GM12878 (cell line): ENCODE results near the gene RETN. TPM values are rescaled to one million over a fixed set of nuclear protein-coding genes. Genes with fewer than 3 reads are reported as not detected.

ENCODE experiments used
- EZH2 ChIP-seq: IDR thresholded peaks from 2 replicates; pipeline ENCODE4 v1.6.1; 2012; ENCODE audit warnings: low read depth, mild to moderate bottlenecking, control low read depth, inconsistent platforms, low read length, borderline replicate concordance; ENCODE audit not compliant: control insufficient read depth
- NBN ChIP-seq: fragments of 450-650 bp; IDR thresholded peaks from 2 replicates; pipeline ENCODE4 v1.6.1; 2016
- PAX5 ChIP-seq: IDR thresholded peaks from 2 replicates; pipeline ENCODE4 v1.6.1; 2011; ENCODE audit warnings: low read depth, low read length, borderline replicate concordance
- polyA plus RNA-seq, 11 experiments: library from polyadenylated mRNA; depleted of rRNA in 4 of 11; unstranded in 6 of 11; stranded (reverse) in 5 of 11; fragments of >200 nt; fragmentation: Nextera tagmentation in 4 of 11; fragmentation: Illumina TruSeq in 1 of 11; extraction: Ambion mirVana in 4 of 11; extraction: Trizol in 1 of 11; gene quantifications; 1 replicate in 1 of 11; 2 replicates in 10 of 11; pipeline versions ENCODE4 v1.2.1 to v1.2.3, GENCODE V29; 2011 to 2016; ENCODE audit warnings: inconsistent platforms in 2 of 11, missing spikeins in 2 of 11, low read depth in 1 of 11
- total RNA-seq, 4 experiments: library from RNA; depleted of rRNA in 3 of 4; stranded (reverse); fragments of >200 nt in 3 of 4; fragmentation: Illumina TruSeq in 1 of 4; extraction: Trizol in 1 of 4; gene quantifications; 2 replicates each; pipeline versions ENCODE4 v1.2.1 to v1.2.3, GENCODE V29; 2013 to 2021
- TF ChIP-seq, protein P1 (sequence below): IDR thresholded peaks from 2 replicates; pipeline ENCODE4 v1.6.1; 2012; ENCODE audit warnings: improper control_type of control experiment, low read depth, low read length; ENCODE audit not compliant: insufficient replicate concordance
- TF ChIP-seq, protein P2 (sequence below): IDR thresholded peaks from 2 replicates; pipeline ENCODE4 v1.6.1; 2011; ENCODE audit warnings: borderline replicate concordance, low read depth, mild to moderate bottlenecking, moderate library complexity, mixed read lengths, low read length; ENCODE audit not compliant: insufficient read depth; ENCODE audit errors: extremely low read length
- TF ChIP-seq, protein P3 (sequence below): fragments of 450-650 bp; IDR thresholded peaks from 2 replicates; pipeline ENCODE4 v1.6.1; 2018; ENCODE audit warnings: mild to moderate bottlenecking, low read depth, moderate library complexity; ENCODE audit not compliant: partially characterized antibody

Gene RETN
- total and polyA plus RNA-seq, 10 of the 15 experiments (the other 5 are each of a cell fraction or from before 2014, with no cell fraction given), result 0.26 TPM; not detected in 9

DNA sequence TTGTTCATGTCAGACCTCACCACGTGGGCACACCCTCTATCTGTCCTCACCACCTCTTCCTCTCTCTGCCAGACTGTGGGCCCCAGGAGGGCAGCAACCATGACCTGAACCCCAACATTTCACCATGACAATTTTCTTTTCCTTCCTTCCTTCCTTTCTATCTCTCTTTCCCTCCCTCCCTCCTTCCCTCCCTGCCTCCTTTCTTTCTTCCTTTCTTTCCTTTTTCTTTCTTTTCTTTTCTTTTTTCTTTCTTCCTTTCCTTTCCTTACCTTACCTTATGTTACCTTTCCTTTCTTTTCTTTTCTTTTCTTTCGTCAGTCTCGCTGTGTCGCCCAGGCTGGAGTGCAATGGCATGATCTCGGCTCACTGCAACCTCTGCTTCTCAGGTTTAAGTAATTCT is 41.8 kb downstream of the RETN start (continued):
- TF ChIP-seq, protein P1, sequence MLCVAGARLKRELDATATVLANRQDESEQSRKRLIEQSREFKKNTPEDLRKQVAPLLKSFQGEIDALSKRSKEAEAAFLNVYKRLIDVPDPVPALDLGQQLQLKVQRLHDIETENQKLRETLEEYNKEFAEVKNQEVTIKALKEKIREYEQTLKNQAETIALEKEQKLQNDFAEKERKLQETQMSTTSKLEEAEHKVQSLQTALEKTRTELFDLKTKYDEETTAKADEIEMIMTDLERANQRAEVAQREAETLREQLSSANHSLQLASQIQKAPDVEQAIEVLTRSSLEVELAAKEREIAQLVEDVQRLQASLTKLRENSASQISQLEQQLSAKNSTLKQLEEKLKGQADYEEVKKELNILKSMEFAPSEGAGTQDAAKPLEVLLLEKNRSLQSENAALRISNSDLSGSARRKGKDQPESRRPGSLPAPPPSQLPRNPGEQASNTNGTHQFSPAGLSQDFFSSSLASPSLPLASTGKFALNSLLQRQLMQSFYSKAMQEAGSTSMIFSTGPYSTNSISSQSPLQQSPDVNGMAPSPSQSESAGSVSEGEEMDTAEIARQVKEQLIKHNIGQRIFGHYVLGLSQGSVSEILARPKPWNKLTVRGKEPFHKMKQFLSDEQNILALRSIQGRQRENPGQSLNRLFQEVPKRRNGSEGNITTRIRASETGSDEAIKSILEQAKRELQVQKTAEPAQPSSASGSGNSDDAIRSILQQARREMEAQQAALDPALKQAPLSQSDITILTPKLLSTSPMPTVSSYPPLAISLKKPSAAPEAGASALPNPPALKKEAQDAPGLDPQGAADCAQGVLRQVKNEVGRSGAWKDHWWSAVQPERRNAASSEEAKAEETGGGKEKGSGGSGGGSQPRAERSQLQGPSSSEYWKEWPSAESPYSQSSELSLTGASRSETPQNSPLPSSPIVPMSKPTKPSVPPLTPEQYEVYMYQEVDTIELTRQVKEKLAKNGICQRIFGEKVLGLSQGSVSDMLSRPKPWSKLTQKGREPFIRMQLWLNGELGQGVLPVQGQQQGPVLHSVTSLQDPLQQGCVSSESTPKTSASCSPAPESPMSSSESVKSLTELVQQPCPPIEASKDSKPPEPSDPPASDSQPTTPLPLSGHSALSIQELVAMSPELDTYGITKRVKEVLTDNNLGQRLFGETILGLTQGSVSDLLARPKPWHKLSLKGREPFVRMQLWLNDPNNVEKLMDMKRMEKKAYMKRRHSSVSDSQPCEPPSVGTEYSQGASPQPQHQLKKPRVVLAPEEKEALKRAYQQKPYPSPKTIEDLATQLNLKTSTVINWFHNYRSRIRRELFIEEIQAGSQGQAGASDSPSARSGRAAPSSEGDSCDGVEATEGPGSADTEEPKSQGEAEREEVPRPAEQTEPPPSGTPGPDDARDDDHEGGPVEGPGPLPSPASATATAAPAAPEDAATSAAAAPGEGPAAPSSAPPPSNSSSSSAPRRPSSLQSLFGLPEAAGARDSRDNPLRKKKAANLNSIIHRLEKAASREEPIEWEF, result no peak
- no peak for TF ChIP-seq EZH2
- TF ChIP-seq NBN, result 0 out of 2 replicates have a peak, but pooled peaks have one; percentile 47
- TF ChIP-seq PAX5, result 0 out of 2 replicates have a peak, but pooled peaks have one; percentile 27
- TF ChIP-seq, protein P2, sequence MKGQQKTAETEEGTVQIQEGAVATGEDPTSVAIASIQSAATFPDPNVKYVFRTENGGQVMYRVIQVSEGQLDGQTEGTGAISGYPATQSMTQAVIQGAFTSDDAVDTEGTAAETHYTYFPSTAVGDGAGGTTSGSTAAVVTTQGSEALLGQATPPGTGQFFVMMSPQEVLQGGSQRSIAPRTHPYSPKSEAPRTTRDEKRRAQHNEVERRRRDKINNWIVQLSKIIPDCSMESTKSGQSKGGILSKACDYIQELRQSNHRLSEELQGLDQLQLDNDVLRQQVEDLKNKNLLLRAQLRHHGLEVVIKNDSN, result no peak
- TF ChIP-seq, protein P3, sequence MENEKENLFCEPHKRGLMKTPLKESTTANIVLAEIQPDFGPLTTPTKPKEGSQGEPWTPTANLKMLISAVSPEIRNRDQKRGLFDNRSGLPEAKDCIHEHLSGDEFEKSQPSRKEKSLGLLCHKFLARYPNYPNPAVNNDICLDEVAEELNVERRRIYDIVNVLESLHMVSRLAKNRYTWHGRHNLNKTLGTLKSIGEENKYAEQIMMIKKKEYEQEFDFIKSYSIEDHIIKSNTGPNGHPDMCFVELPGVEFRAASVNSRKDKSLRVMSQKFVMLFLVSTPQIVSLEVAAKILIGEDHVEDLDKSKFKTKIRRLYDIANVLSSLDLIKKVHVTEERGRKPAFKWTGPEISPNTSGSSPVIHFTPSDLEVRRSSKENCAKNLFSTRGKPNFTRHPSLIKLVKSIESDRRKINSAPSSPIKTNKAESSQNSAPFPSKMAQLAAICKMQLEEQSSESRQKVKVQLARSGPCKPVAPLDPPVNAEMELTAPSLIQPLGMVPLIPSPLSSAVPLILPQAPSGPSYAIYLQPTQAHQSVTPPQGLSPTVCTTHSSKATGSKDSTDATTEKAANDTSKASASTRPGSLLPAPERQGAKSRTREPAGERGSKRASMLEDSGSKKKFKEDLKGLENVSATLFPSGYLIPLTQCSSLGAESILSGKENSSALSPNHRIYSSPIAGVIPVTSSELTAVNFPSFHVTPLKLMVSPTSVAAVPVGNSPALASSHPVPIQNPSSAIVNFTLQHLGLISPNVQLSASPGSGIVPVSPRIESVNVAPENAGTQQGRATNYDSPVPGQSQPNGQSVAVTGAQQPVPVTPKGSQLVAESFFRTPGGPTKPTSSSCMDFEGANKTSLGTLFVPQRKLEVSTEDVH, result no peak
